IMR-90 (cell line): Measurements from ENCODE around the gene CKS1B. TPM values are rescaled to one million over a fixed set of nuclear protein-coding genes. Genes with fewer than 3 reads are reported as not detected.

ENCODE experiments used
- ATAC-seq: fragments of 200-7000 bp; cut with Tn5 transposase; 2 replicates; pipeline ENCODE4 v1.9.1; 2020; ENCODE audit warnings: low read depth, mild to moderate bottlenecking, moderate library complexity
- BruUV-seq: library from RNA; stranded (reverse); fragments of 400-500 nt; replicated peaks from 2 replicates; lab custom pipeline; 2021; lab: Mats Ljungman, UMichigan
- CTCF ChIA-PET: fragments of 300-600 bp; formaldehyde crosslinking; extraction: SDS; loops from one replicate; lab custom pipeline; 2021; ENCODE audit warnings: antibody characterized with exemption; lab: Yijun Ruan, JAX
- POLR2A ChIA-PET: fragments of 300-600 bp; sonication (Branson Sonifier 250); formaldehyde crosslinking; loops from one replicate; lab custom pipeline; 2022; ENCODE audit warnings: antibody characterized with exemption; ENCODE audit not compliant: unreplicated experiment; lab: Charles Lee
- DNase-seq: peaks from one replicate; pipeline ENCODE4 v3.0.0; 2013
- H2AFZ ChIP-seq: replicated peaks from 2 replicates; pipeline ENCODE3; 2013; ENCODE audit warnings: low read length, mild to moderate bottlenecking; ENCODE audit not compliant: poor library complexity
- H2AK5ac ChIP-seq: 2 replicates; pipeline ENCODE4 v1.6.1; 2013; ENCODE audit warnings: low read depth, low read length, inconsistent platforms
- H2AK9ac ChIP-seq: replicated peaks from 2 replicates; pipeline ENCODE3; 2013; ENCODE audit warnings: mild to moderate bottlenecking, low read depth, low read length, moderate library complexity; ENCODE audit not compliant: poor library complexity
- H2BK120ac ChIP-seq: 2 replicates; pipeline ENCODE4 v1.6.1; 2013; ENCODE audit warnings: low read depth, low read length, inconsistent platforms
- H2BK15ac ChIP-seq: 3 replicates; pipeline ENCODE4 v1.6.1; 2013; ENCODE audit warnings: low read depth, low read length, inconsistent platforms
- H2BK20ac ChIP-seq: 2 replicates; pipeline ENCODE4 v1.6.1; 2013; ENCODE audit warnings: low read depth, mild to moderate bottlenecking, inconsistent platforms, low read length, moderate library complexity
- H2BK5ac ChIP-seq: 2 replicates; pipeline ENCODE4 v1.6.1; 2013; ENCODE audit warnings: mild to moderate bottlenecking, low read depth, low read length, inconsistent platforms; ENCODE audit not compliant: poor library complexity, severe bottlenecking
- H3K14ac ChIP-seq: replicated peaks from 2 replicates; pipeline ENCODE4 v1.6.1; 2013; ENCODE audit warnings: low read depth, low read length, inconsistent platforms
- H3K18ac ChIP-seq: 2 replicates; pipeline ENCODE4 v1.6.1; 2013; ENCODE audit warnings: low read depth, low read length, control low read depth
- H3K23ac ChIP-seq: 2 replicates; pipeline ENCODE4 v1.6.1; 2013; ENCODE audit warnings: low read depth, low read length, inconsistent platforms
- H3K27ac ChIP-seq: 2 replicates; pipeline ENCODE4 v1.5.1; 2013; ENCODE audit warnings: mild to moderate bottlenecking, control low read depth, low read length; ENCODE audit not compliant: insufficient read depth
- H3K27me3 ChIP-seq: 2 replicates; pipeline ENCODE4 v1.6.1; 2013; ENCODE audit warnings: low read length; ENCODE audit not compliant: control insufficient read depth, insufficient read depth
- H3K36me3 ChIP-seq: 2 replicates; pipeline ENCODE4 v1.6.1; 2013; ENCODE audit warnings: low read length, mixed read lengths; ENCODE audit not compliant: control insufficient read depth, insufficient read depth
- H3K4ac ChIP-seq: 2 replicates; pipeline ENCODE4 v1.6.1; 2013; ENCODE audit warnings: low read depth, low read length, inconsistent platforms
- H3K4me1 ChIP-seq: 2 replicates; pipeline ENCODE4 v1.6.1; 2013; ENCODE audit warnings: low read length, mixed read lengths; ENCODE audit not compliant: control insufficient read depth, insufficient read depth
- H3K4me2 ChIP-seq: 2 replicates; pipeline ENCODE4 v1.6.1; 2013; ENCODE audit warnings: low read depth, mild to moderate bottlenecking, control low read depth, low read length, moderate library complexity
- H3K4me3 ChIP-seq: 2 replicates; pipeline ENCODE4 v1.5.1; 2013; ENCODE audit warnings: low read depth, mild to moderate bottlenecking, control low read depth, low read length, moderate library complexity; ENCODE audit not compliant: insufficient read depth
- H3K56ac ChIP-seq: 2 replicates; pipeline ENCODE4 v1.6.1; 2013; ENCODE audit warnings: low read length, inconsistent platforms; ENCODE audit not compliant: insufficient read depth; ENCODE audit errors: extremely low read depth
- H3K79me1 ChIP-seq, 2 experiments: 2 replicates each; pipeline ENCODE4 v1.6.1; 2013; ENCODE audit warnings: low read length in 2 of 2, inconsistent platforms in 1 of 2, low read depth in 1 of 2
- H3K9ac ChIP-seq: 2 replicates; pipeline ENCODE4 v1.6.1; 2013; ENCODE audit warnings: low read depth, low read length, control low read depth
- H3K9me1 ChIP-seq: 2 replicates; pipeline ENCODE4 v1.6.1; 2013; ENCODE audit warnings: low read length, inconsistent platforms; ENCODE audit not compliant: insufficient read depth
- H3K9me3 ChIP-seq: 2 replicates; pipeline ENCODE4 v1.6.1; 2013; ENCODE audit warnings: low read length; ENCODE audit not compliant: control insufficient read depth, insufficient read depth
- H4K20me1 ChIP-seq: 2 replicates; pipeline ENCODE4 v1.6.1; 2013; ENCODE audit warnings: low read length, inconsistent platforms; ENCODE audit not compliant: insufficient read depth
- H4K5ac ChIP-seq: 2 replicates; pipeline ENCODE4 v1.6.1; 2013; ENCODE audit warnings: mild to moderate bottlenecking, low read depth, low read length, control low read depth
- H4K8ac ChIP-seq, 2 experiments: 2 replicates each; pipeline ENCODE4 v1.6.1; 2013; ENCODE audit warnings: low read depth in 2 of 2, low read length in 2 of 2, control low read depth in 1 of 2, inconsistent platforms in 1 of 2
- H4K91ac ChIP-seq: 2 replicates; pipeline ENCODE4 v1.6.1; 2013; ENCODE audit warnings: low read depth, low read length, inconsistent platforms; ENCODE audit not compliant: insufficient read depth
- BHLHE40 ChIP-seq: fragments of 150-350 bp; IDR thresholded peaks from 2 replicates; pipeline ENCODE4 v1.6.1; 2016; ENCODE audit warnings: mild to moderate bottlenecking, low read depth, low read length
- CEBPB ChIP-seq: IDR thresholded peaks from 2 replicates; pipeline ENCODE4 v1.6.1; 2012; ENCODE audit warnings: low read depth, low read length, improper control_type of control experiment
- FOS ChIP-seq: fragments of 150-350 bp; IDR thresholded peaks from 2 replicates; pipeline ENCODE4 v1.6.1; 2016; ENCODE audit warnings: low read depth, low read length
- MAFK ChIP-seq: IDR thresholded peaks from 2 replicates; pipeline ENCODE4 v1.6.1; 2012; ENCODE audit warnings: low read depth, low read length, improper control_type of control experiment
- MAZ ChIP-seq: IDR thresholded peaks from 2 replicates; pipeline ENCODE4 v1.6.1; 2012; ENCODE audit warnings: low read depth, mild to moderate bottlenecking, low read length, improper control_type of control experiment, moderate library complexity, borderline replicate concordance
- MXI1 ChIP-seq: IDR thresholded peaks from 2 replicates; pipeline ENCODE4 v1.6.1; 2012; ENCODE audit warnings: low read depth, mild to moderate bottlenecking, low read length, moderate library complexity, borderline replicate concordance
- POLR2A ChIP-seq: IDR thresholded peaks from 2 replicates; pipeline ENCODE4 v1.6.1; 2012; ENCODE audit warnings: mild to moderate bottlenecking, low read depth, low read length
- RAD21 ChIP-seq: IDR thresholded peaks from 2 replicates; pipeline ENCODE4 v1.6.1; 2012; ENCODE audit warnings: low read length, improper control_type of control experiment
- RCOR1 ChIP-seq: IDR thresholded peaks from 2 replicates; pipeline ENCODE4 v1.6.1; 2012; ENCODE audit warnings: mild to moderate bottlenecking, low read length, improper control_type of control experiment; ENCODE audit not compliant: insufficient replicate concordance
- RFX5 ChIP-seq: IDR thresholded peaks from 2 replicates; pipeline ENCODE4 v1.8.0; 2012; ENCODE audit warnings: low read depth, mild to moderate bottlenecking, low read length, moderate library complexity
- SMC3 ChIP-seq: fragments of 150-350 bp; IDR thresholded peaks from 2 replicates; pipeline ENCODE4 v1.6.1; 2016; ENCODE audit warnings: low read depth, mild to moderate bottlenecking, antibody characterized with exemption, low read length, moderate library complexity
- WGBS, 2 experiments: methylation state at CpG; one replicate each; pipeline versions ENCODE4 v1.1.5 to v1.1.7; 2013; ENCODE audit warnings: missing lambda C conversion rate in 2 of 2; ENCODE audit not compliant: insufficient read length in 1 of 2; ENCODE audit errors: extremely low coverage in 2 of 2; 5-methylcytosine and 5-hydroxymethylcytosine counted together
- dilution Hi-C: fragments of 300-500 bp; cut with HindIII; formaldehyde crosslinking; loops from one replicate; pipeline ENCODE4 v1.14.3; 2018; ENCODE audit warnings: low sequenced_read_pairs; ENCODE audit not compliant: unreplicated experiment
- in situ Hi-C: fragments of 300-500 bp; cut with MboI; formaldehyde crosslinking; loops from 3 replicates; pipeline ENCODE4 v1.14.3; 2019; ENCODE audit warnings: low sequenced_read_pairs, inconsistent platforms, mixed read lengths
- intact Hi-C: fragments of 100-400 bp; cut with micrococcal nuclease; formaldehyde crosslinking; loops from 2 replicates; pipeline ENCODE4 v1.10.0; 2022
- polyA plus RNA-seq, 3 experiments: library from polyadenylated mRNA; depleted of rRNA; stranded (reverse); fragments of >200 nt; gene quantifications; 2 replicates each; pipeline ENCODE4 v1.2.3, GENCODE V29; 2012; ENCODE audit warnings: low replicate concordance in 1 of 3
- total RNA-seq: library from RNA; depleted of rRNA; stranded (reverse); fragments of >200 nt; gene quantifications from 2 replicates; pipeline ENCODE4 v1.2.3, GENCODE V29; 2012
- TF ChIP-seq, protein P1 (sequence below): conservative IDR thresholded peaks from 2 replicates; pipeline ENCODE4 v1.5.1; 2012; ENCODE audit warnings: mild to moderate bottlenecking, low read depth, low read length, improper control_type of control experiment
- TF ChIP-seq, protein P2 (sequence below): fragments of 150-350 bp; IDR thresholded peaks from 2 replicates; pipeline ENCODE4 v1.6.1; 2017; ENCODE audit warnings: mild to moderate bottlenecking, antibody characterized with exemption, low read length, low read depth
- TF ChIP-seq, protein P3 (sequence below): fragments of 150-350 bp; IDR thresholded peaks from 2 replicates; pipeline ENCODE4 v1.6.1; 2016; ENCODE audit warnings: low read depth, mild to moderate bottlenecking, low read length, moderate library complexity, borderline replicate concordance

Gene CKS1B
- total and polyA plus RNA-seq, 2 of the 4 experiments (the other 2 are of a cell fraction) = 140 to 195 TPM

DNA sequence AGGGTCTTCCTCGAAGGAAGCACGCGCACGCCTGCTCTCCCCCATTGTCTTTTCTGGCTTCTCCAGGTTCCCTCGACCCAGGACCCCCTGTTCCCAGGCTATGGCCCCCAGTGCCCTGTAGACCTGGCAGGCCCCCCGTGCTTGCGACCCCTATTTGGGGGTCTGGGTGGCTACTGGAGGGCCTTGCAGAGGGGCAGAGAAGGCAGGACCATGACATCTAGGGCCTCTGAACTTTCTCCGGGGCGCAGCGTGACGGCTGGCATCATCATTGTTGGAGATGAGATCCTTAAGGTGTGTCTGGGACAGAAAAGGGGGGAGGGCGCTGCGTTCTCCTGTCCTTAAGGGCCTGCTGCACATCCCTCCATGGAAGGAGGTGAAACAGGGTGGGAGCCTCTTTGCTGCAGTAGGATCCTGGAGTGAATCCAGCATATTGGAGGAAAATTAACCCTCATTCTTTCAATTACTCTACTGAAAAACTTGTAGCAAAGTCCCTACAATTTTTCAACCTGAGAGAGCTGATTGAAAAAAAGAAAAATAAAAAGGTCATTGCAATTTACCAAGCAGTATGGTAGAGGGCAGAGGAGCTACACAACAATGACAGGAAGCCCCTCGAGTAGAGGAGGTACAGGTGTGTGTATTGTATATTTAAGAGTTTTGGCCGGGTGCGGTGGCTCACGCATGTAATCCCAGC lies 9.4 kb downstream of the CKS1B start:
- H3K18ac ChIP-seq = no peak overlapping the region
- no peak overlapping the region for H2BK5ac ChIP-seq
- H4K91ac ChIP-seq = peak overlapping the region; percentile 49
- WGBS, 2 experiments = 20% methylated on average over 1 of the region's 17 CpGs; no CpG with 5 or more reads in 1 of the 2 experiments
- peaks cover 3% of the 10 kb centered on the region for H3K4me1 ChIP-seq
- dilution Hi-C loops (no loop called here), in situ Hi-C loops (no loop called here), intact Hi-C loops (no loop called here)
- no peak overlapping the region; the same call in 1 of the 2 replicates for H3K14ac ChIP-seq
- H2AK5ac ChIP-seq = peak overlapping the region; percentile 7; the same call in 1 of the 2 replicates
- H3K36me3 ChIP-seq = peaks cover 13% of the 10 kb centered on the region
- peak overlapping the region; percentile 80; the same call in 1 of the 2 replicates for H3K56ac ChIP-seq
- no TSS peak for BruUV-seq
- H2BK15ac ChIP-seq = no peak overlapping the region
- peak overlapping the region; percentile 92 for H3K9ac ChIP-seq
- no peak overlapping the region for H2BK20ac ChIP-seq
- no peak overlapping the region for H2BK120ac ChIP-seq
- 0 out of 2 replicates have a peak, but pooled peaks cover 3% of the 10 kb centered on the region for H3K9me1 ChIP-seq
- H2AFZ ChIP-seq = peak overlapping the region; percentile 12
- ATAC-seq = no peak
- H3K9me3 ChIP-seq = no peaks in the 10 kb centered on the region
- peak overlapping the region; percentile 88 for H2AK9ac ChIP-seq
- peak overlapping the region; percentile 76 for H3K4me2 ChIP-seq
- peak overlapping the region; percentile 70 for H3K4ac ChIP-seq
- no peak for DNase-seq
- POLR2A ChIA-PET = interaction anchor here (1.0 to 1.1 kb wide), 2 partner anchors 9 to 11 kb away, joined by 3 to 5 read pairs; no protein-coding TSS in a partner anchor
- peaks cover 16 to 55% of the 10 kb centered on the region in 2 experiments; a peak in 3 of 4 replicates for H3K79me1 ChIP-seq
- CTCF ChIA-PET = interaction anchor here (1.8 kb wide), 1 partner anchor 13 kb away, joined by 5 read pairs; the partner anchor contains the start of gene SHC1
- no peaks in the 10 kb centered on the region for H3K27me3 ChIP-seq
- H3K4me3 ChIP-seq = peak overlapping the region; percentile 78
- H3K27ac ChIP-seq = peak overlapping the region; percentile 3; the same call in 1 of the 2 replicates
- H4K8ac ChIP-seq = peak overlapping the region; percentile 71 to 95; a peak in 3 of 4 replicates
- H3K23ac ChIP-seq = peak overlapping the region; percentile 72; the same call in 1 of the 2 replicates
- peaks cover 6% of the 10 kb centered on the region; the same call in 1 of the 2 replicates for H4K20me1 ChIP-seq
- H4K5ac ChIP-seq = no peak overlapping the region; the same call in 1 of the 2 replicates
- no peak for TF ChIP-seq MAZ
- no peak for TF ChIP-seq FOS
- no peak for TF ChIP-seq RAD21
- TF ChIP-seq CEBPB = no peak
- no peak for TF ChIP-seq BHLHE40
- no peak for TF ChIP-seq RCOR1
- TF ChIP-seq, protein P1, sequence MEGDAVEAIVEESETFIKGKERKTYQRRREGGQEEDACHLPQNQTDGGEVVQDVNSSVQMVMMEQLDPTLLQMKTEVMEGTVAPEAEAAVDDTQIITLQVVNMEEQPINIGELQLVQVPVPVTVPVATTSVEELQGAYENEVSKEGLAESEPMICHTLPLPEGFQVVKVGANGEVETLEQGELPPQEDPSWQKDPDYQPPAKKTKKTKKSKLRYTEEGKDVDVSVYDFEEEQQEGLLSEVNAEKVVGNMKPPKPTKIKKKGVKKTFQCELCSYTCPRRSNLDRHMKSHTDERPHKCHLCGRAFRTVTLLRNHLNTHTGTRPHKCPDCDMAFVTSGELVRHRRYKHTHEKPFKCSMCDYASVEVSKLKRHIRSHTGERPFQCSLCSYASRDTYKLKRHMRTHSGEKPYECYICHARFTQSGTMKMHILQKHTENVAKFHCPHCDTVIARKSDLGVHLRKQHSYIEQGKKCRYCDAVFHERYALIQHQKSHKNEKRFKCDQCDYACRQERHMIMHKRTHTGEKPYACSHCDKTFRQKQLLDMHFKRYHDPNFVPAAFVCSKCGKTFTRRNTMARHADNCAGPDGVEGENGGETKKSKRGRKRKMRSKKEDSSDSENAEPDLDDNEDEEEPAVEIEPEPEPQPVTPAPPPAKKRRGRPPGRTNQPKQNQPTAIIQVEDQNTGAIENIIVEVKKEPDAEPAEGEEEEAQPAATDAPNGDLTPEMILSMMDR = no peak
- no peak for TF ChIP-seq MXI1
- TF ChIP-seq, protein P2, sequence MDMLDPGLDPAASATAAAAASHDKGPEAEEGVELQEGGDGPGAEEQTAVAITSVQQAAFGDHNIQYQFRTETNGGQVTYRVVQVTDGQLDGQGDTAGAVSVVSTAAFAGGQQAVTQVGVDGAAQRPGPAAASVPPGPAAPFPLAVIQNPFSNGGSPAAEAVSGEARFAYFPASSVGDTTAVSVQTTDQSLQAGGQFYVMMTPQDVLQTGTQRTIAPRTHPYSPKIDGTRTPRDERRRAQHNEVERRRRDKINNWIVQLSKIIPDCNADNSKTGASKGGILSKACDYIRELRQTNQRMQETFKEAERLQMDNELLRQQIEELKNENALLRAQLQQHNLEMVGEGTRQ = no peak
- no peak for TF ChIP-seq MAFK
- TF ChIP-seq SMC3 = no peak
- no peak for TF ChIP-seq RFX5
- TF ChIP-seq POLR2A = no peak
- TF ChIP-seq, protein P3, sequence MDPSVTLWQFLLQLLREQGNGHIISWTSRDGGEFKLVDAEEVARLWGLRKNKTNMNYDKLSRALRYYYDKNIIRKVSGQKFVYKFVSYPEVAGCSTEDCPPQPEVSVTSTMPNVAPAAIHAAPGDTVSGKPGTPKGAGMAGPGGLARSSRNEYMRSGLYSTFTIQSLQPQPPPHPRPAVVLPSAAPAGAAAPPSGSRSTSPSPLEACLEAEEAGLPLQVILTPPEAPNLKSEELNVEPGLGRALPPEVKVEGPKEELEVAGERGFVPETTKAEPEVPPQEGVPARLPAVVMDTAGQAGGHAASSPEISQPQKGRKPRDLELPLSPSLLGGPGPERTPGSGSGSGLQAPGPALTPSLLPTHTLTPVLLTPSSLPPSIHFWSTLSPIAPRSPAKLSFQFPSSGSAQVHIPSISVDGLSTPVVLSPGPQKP = no peak
